ENCODE results near the gene MEIS2.

Gene MEIS2

GRCh38 chr15:37099319-37100108 is 835 bp downstream of the MEIS2 start:
- Histone ChIP-seq H3F3A (ENCODE audit: low read depth) (no peaks in the 10 kb centered on the region), H3K4me1 (ENCODE audit: insufficient read depth, low read length, poor library complexity, severe bottlenecking) (no peaks in the 10 kb centered on the region), H3K36me3 (ENCODE audit: insufficient read depth, low read length) (no peaks in the 10 kb centered on the region), H3K79me2 (ENCODE audit: insufficient read depth, low read length) (no peaks in the 10 kb centered on the region), H3K9ac (ENCODE audit: low read depth, low read length, poor library complexity, severe bottlenecking) (no peak overlapping the region), H3K9me3 (ENCODE audit: insufficient read depth, low read depth, low read length) (no peaks in the 10 kb centered on the region), H3K27me3 (ENCODE audit: insufficient read depth, low read length, poor library complexity, severe bottlenecking) (no peaks in the 10 kb centered on the region), H3K9me2 (replicated peaks; ENCODE audit: low read depth, low read length) (no peaks in the 10 kb centered on the region), H2AFZ (ENCODE audit: low read length) (no peak overlapping the region), H4K20me1 (ENCODE audit: insufficient read depth, low read length, poor library complexity, severe bottlenecking) (no peaks in the 10 kb centered on the region), H3K4me3 (ENCODE audit: low read length, poor library complexity, severe bottlenecking) (no peak overlapping the region), H3K4me2 (ENCODE audit: low read depth, low read length, poor library complexity, severe bottlenecking) (no peak overlapping the region)
- TF ChIP-seq CTCF (conservative IDR thresholded peaks at IDR 0.05; ENCODE audit: low read length) = no peak
- no peak for TF ChIP-seq EZH2phosphoT487 (IDR thresholded peaks at IDR 0.05; ENCODE audit: borderline replicate concordance)

- no peak overlapping the region for H2AFZ ChIP-seq (ENCODE audit: low read length)
- H3K4me3 ChIP-seq (ENCODE audit: low read length, poor library complexity, severe bottlenecking) = no peak overlapping the region
- no peaks in the 10 kb centered on the region for H4K20me1 ChIP-seq (ENCODE audit: insufficient read depth, low read length, poor library complexity, severe bottlenecking)
- H3K36me3 ChIP-seq (ENCODE audit: insufficient read depth, low read length) = no peaks in the 10 kb centered on the region
- no peaks in the 10 kb centered on the region for H3K27me3 ChIP-seq (ENCODE audit: insufficient read depth, low read length, poor library complexity, severe bottlenecking)
- no peak overlapping the region for H3K9ac ChIP-seq (ENCODE audit: low read depth, low read length, poor library complexity, severe bottlenecking)
- no peak overlapping the region for H3K4me2 ChIP-seq (ENCODE audit: low read depth, low read length, poor library complexity, severe bottlenecking)
- no peaks in the 10 kb centered on the region for H3K9me3 ChIP-seq (ENCODE audit: insufficient read depth, low read depth, low read length)
- TF ChIP-seq CTCF (conservative IDR thresholded peaks at IDR 0.05; ENCODE audit: low read length) (no peak), EZH2phosphoT487 (IDR thresholded peaks at IDR 0.05; ENCODE audit: borderline replicate concordance) (no peak)
- no peaks in the 10 kb centered on the region for H3K4me1 ChIP-seq (ENCODE audit: insufficient read depth, low read length, poor library complexity, severe bottlenecking)
- no peaks in the 10 kb centered on the region for H3K9me2 ChIP-seq (replicated peaks; ENCODE audit: low read depth, low read length)
- no peaks in the 10 kb centered on the region for H3K79me2 ChIP-seq (ENCODE audit: insufficient read depth, low read length)
- H3F3A ChIP-seq (ENCODE audit: low read depth) = no peaks in the 10 kb centered on the region
These were observed 1.7 kb downstream of the MEIS2 start for GRCh38 chr15:37098468-37099318.

- H3K27me3 ChIP-seq (ENCODE audit: insufficient read depth, low read length, poor library complexity, severe bottlenecking) = no peaks in the 10 kb centered on the region
- H3F3A ChIP-seq (ENCODE audit: low read depth) = no peaks in the 10 kb centered on the region
- H3K4me2 ChIP-seq (ENCODE audit: low read depth, low read length, poor library complexity, severe bottlenecking) = no peak overlapping the region
- no peaks in the 10 kb centered on the region for H3K4me1 ChIP-seq (ENCODE audit: insufficient read depth, low read length, poor library complexity, severe bottlenecking)
- H3K9me2 ChIP-seq (replicated peaks; ENCODE audit: low read depth, low read length) = no peaks in the 10 kb centered on the region
- H3K4me3 ChIP-seq (ENCODE audit: low read length, poor library complexity, severe bottlenecking) = no peak overlapping the region
- no peaks in the 10 kb centered on the region for H3K36me3 ChIP-seq (ENCODE audit: insufficient read depth, low read length)
- TF ChIP-seq EZH2phosphoT487 (IDR thresholded peaks at IDR 0.05; ENCODE audit: borderline replicate concordance) (no peak), CTCF (conservative IDR thresholded peaks at IDR 0.05; ENCODE audit: low read length) (no peak)
- no peaks in the 10 kb centered on the region for H3K79me2 ChIP-seq (ENCODE audit: insufficient read depth, low read length)
- H4K20me1 ChIP-seq (ENCODE audit: insufficient read depth, low read length, poor library complexity, severe bottlenecking) = no peaks in the 10 kb centered on the region
- no peak overlapping the region for H2AFZ ChIP-seq (ENCODE audit: low read length)
- no peak overlapping the region for H3K9ac ChIP-seq (ENCODE audit: low read depth, low read length, poor library complexity, severe bottlenecking)
- no peaks in the 10 kb centered on the region for H3K9me3 ChIP-seq (ENCODE audit: insufficient read depth, low read depth, low read length)
These were observed 3.0 kb downstream of the MEIS2 start for GRCh38 chr15:37097144-37097919.
